Large intestine (tissue), 3 donors: Measurements from ENCODE around the gene VPS45. TPM values are rescaled to one million over a fixed set of nuclear protein-coding genes. Genes with fewer than 3 reads are reported as not detected.
"Not testable (repeated sequence)": the region's sequence is repeated elsewhere in the genome, so short reads cannot be mapped to it uniquely, and the experiment has no call there.

Experiments
- DNase-seq, 2 donors: peaks; one replicate each; pipeline versions ENCODE4 v3.0.0 to v3.0.0-alpha.2; 2013
- H3K27ac ChIP-seq: one replicate; pipeline ENCODE4 v1.5.1; 2013; ENCODE audit warnings: low read length
- H3K27me3 ChIP-seq: 2 replicates; pipeline ENCODE4 v1.6.1; 2013; ENCODE audit warnings: low read length; ENCODE audit not compliant: control insufficient read depth, insufficient read depth
- H3K36me3 ChIP-seq: 2 replicates; pipeline ENCODE4 v1.6.1; 2013; ENCODE audit warnings: low read length; ENCODE audit not compliant: control insufficient read depth, insufficient read depth
- H3K4me1 ChIP-seq: one replicate; pipeline ENCODE4 v1.6.1; 2013; ENCODE audit warnings: low read length; ENCODE audit not compliant: control insufficient read depth, insufficient read depth
- H3K4me3 ChIP-seq: one replicate; pipeline ENCODE4 v1.5.1; 2013; ENCODE audit warnings: low read length
- H3K9me3 ChIP-seq: one replicate; pipeline ENCODE4 v1.6.1; 2013; ENCODE audit warnings: mild to moderate bottlenecking, low read depth, low read length, moderate library complexity; ENCODE audit not compliant: control insufficient read depth
- WGBS: methylation state at CpG from one replicate; pipeline ENCODE4 v1.1.5; 2013; ENCODE audit warnings: low lambda C conversion rate; ENCODE audit not compliant: insufficient coverage; 5-methylcytosine and 5-hydroxymethylcytosine counted together
- polyA plus RNA-seq: library from polyadenylated mRNA; unstranded; fragments of 120-200 nt; gene quantifications from one replicate; pipeline ENCODE4 v1.2.1, GENCODE V29; 2013

VPS45 gene
- polyA plus RNA-seq, 1 donor: 43.6 TPM

DNA sequence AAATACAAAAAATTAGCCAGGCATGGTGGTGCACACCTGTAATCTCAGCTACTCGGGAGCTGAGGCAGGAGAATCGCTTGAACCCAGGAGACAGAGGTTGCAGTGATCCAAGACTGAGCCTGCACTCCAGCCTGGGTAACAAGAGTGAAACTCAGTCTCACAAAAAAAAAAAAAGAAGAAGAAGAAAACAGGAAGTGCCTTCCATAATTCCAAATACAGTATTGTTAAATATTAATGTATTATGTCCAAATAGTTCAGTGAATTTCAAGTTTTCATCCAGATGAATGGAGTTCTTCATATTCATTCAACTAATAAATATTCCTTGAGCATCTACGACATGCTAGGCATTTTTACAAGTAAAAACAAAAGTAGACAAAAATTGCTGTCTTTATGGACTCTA is 115.5 kb downstream of the VPS45 start:
- Histone ChIP-seq H3K4me1 (no peaks in the 10 kb centered on the region), H3K27ac (no peak overlapping the region), H3K27me3 (no peaks in the 10 kb centered on the region), H3K36me3 (no peaks in the 10 kb centered on the region), H3K4me3 (no peak overlapping the region), H3K9me3 (no peaks in the 10 kb centered on the region)
- no peak for DNase-seq
- 100% methylated on average over 2 of the region's 3 CpGs for WGBS

- Histone ChIP-seq H3K36me3 (no peaks in the 10 kb centered on the region), H3K4me1 (no peaks in the 10 kb centered on the region), H3K9me3 (no peaks in the 10 kb centered on the region), H3K27me3 (no peaks in the 10 kb centered on the region), H3K27ac (no peak overlapping the region), H3K4me3 (no peak overlapping the region)
- DNase-seq: no peak
- 86% methylated on average over 1 of the region's 7 CpGs for WGBS
Observed at GRCh38 chr1:150185481-150185880, 117.9 kb downstream of the VPS45 start.

GRCh38 chr1:150186438-150186788 is 118.8 kb downstream of the VPS45 start:
- not testable (repeated sequence) for H3K4me1 ChIP-seq, H3K4me3 ChIP-seq, H3K36me3 ChIP-seq, DNase-seq, H3K27ac ChIP-seq, H3K9me3 ChIP-seq, H3K27me3 ChIP-seq
- no CpG with 5 or more reads among the region's 7 CpGs for WGBS

- no peak for DNase-seq
- H3K27me3 ChIP-seq: no peaks in the 10 kb centered on the region
- 0% methylated on average over 2 of the region's 10 CpGs for WGBS
- H3K9me3 ChIP-seq: no peaks in the 10 kb centered on the region
- H3K4me1 ChIP-seq: no peaks in the 10 kb centered on the region
- no peak overlapping the region for H3K4me3 ChIP-seq
- H3K27ac ChIP-seq: no peak overlapping the region
- no peaks in the 10 kb centered on the region for H3K36me3 ChIP-seq
Observed at GRCh38 chr1:150186789-150187559, 119.4 kb downstream of the VPS45 start.

GRCh38 chr1:150187560-150187931 is 120.0 kb downstream of the VPS45 start:
- Histone ChIP-seq H3K36me3 (no peaks in the 10 kb centered on the region), H3K27ac (no peak overlapping the region), H3K4me3 (no peak overlapping the region), H3K9me3 (no peaks in the 10 kb centered on the region), H3K27me3 (no peaks in the 10 kb centered on the region), H3K4me1 (no peaks in the 10 kb centered on the region)
- WGBS: no CpG with 5 or more reads among the region's 3 CpGs
- no peak for DNase-seq

DNA sequence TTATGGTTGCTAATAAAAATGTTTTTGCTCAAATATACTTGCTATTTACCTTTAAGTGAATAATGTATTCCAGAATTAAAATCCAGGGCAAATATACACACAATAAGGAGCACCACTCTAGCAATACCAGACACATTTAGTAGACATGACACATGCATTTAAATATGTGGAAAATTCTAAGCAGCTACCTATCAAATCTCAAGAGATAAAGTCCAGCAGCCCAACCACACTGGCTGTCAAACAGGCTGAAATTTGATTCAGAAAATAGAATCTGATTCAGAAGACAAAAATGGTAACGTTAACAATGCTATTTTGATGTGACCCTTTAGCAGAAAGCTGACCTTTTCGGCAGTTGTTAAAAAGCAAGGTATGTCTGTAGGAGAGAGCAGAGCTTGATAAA is 124.4 kb downstream of the VPS45 start:
- Histone ChIP-seq H3K4me1 (no peaks in the 10 kb centered on the region), H3K27ac (no peak overlapping the region), H3K27me3 (no peaks in the 10 kb centered on the region), H3K4me3 (no peak overlapping the region), H3K9me3 (no peaks in the 10 kb centered on the region), H3K36me3 (no peaks in the 10 kb centered on the region)
- WGBS: no CpG with 5 or more reads among the region's 2 CpGs
- no peak for DNase-seq

GRCh38 chr1:150194381-150195031 is 126.9 kb downstream of the VPS45 start:
- Histone ChIP-seq H3K4me3 (no peak overlapping the region), H3K36me3 (no peaks in the 10 kb centered on the region), H3K9me3 (no peaks in the 10 kb centered on the region), H3K27me3 (no peaks in the 10 kb centered on the region), H3K27ac (no peak overlapping the region), H3K4me1 (no peaks in the 10 kb centered on the region)
- DNase-seq: no peak
- WGBS: 92% methylated on average over 2 of the region's 4 CpGs

Other genes with a start within 250 kb of the VPS45 start
- 20.0 TPM for gene BOLA1, start 168.2 kb upstream of the VPS45 start, polyA plus RNA-seq
- gene SV2A, start 149.9 kb upstream of the VPS45 start, polyA plus RNA-seq: 5.1 TPM
- gene SF3B4, start 140.0 kb upstream of the VPS45 start, polyA plus RNA-seq: 57.3 TPM
- 170 TPM for gene MTMR11, start 130.9 kb upstream of the VPS45 start, polyA plus RNA-seq
- 16.9 TPM for gene OTUD7B, start 57.0 kb upstream of the VPS45 start, polyA plus RNA-seq
- 30.5 TPM for gene PLEKHO1, start 82.1 kb downstream of the VPS45 start, polyA plus RNA-seq
- 45.8 TPM for gene ANP32E, start 168.3 kb downstream of the VPS45 start, polyA plus RNA-seq
- gene CA14, start 190.0 kb downstream of the VPS45 start, polyA plus RNA-seq: 0.81 TPM
- gene APH1A, start 201.2 kb downstream of the VPS45 start, polyA plus RNA-seq: 172 TPM
- gene C1orf54, start 205.0 kb downstream of the VPS45 start, polyA plus RNA-seq: 32.4 TPM
- 3.4 TPM for gene CIART, start 214.8 kb downstream of the VPS45 start, polyA plus RNA-seq
- gene MRPS21, start 226.1 kb downstream of the VPS45 start, polyA plus RNA-seq: 55.3 TPM